Stimulated activated CD4-positive, alpha-beta T cell treated with anti-CD3 and anti-CD28 coated beads, Interleukin-12 subunit alpha, Interleukin-12 subunit beta, amount 100 ng/mL, for 48 hours (primary cell): ENCODE results near the gene PA2G4.
"Not testable (repeated sequence)": the region's sequence is repeated elsewhere in the genome, so short reads cannot be mapped to it uniquely, and the experiment has no call there.

Experiments used
- DNase-seq, 3 donors: peaks; one replicate each; pipeline ENCODE4 v3.0.0-alpha.2; 2020; ENCODE audit warnings: low read depth in 2 of 3, low spot score in 1 of 3

The PA2G4 gene

DNA sequence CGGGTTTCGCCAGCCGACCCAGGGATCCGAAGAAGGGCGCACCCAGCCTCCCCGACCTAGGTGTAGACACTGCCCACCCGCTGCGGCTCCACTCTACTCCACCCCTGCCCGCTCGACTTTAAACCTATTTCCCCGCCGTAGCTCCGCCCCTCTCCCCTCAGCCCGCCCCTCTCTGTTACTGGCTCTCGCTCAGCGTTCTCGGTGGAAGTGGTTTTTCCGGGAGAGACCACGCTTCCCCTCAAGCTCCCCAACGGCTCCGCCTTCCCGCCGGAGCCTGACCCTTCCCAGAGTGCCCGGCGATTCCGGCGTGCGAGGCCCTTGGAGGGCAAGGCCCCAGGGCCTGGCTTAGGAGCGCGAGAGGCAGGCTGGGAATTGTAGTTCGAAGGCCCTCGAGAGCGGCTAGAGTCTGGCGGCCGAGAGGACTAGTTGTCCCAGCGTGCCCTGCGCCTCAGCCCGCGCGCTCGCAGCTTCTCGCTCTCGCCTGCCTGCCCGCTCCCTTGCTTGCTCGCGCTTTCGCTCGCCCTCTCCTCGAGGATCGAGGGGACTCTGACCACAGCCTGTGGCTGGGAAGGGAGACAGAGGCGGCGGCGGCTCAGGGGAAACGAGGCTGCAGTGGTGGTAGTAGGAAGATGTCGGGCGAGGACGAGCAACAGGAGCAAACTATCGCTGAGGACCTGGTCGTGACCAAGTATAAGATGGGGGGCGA is at the start of gene PA2G4:
Gene PA2G4, plus strand, starts transcription at position 451 of the 706 bp plus-strand sequence. Its CDS starts 179 bp downstream, at position 630.
- DNase-seq = peak; percentile 97 to 98 (median 98)

DNA sequence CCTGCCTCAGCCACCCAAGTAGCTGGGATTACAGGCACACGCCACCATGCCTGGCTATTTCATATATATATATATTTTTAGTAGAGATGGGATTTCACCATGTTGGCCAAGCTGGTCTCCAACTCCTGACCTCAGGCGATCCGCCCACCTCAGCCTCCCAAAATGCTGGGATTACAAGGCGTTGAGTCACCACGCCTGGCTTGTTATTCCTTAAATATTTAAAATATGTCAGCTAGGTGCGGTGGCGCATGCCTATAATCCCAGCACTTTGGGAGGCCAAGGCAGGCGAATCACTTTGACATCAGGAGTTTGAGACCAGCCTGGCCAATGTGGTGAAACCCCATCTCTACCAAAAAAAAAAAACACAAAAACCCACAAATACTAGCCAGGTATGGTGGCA is 44.4 kb upstream of the PA2G4 start:
- not testable (repeated sequence) for DNase-seq

DNA sequence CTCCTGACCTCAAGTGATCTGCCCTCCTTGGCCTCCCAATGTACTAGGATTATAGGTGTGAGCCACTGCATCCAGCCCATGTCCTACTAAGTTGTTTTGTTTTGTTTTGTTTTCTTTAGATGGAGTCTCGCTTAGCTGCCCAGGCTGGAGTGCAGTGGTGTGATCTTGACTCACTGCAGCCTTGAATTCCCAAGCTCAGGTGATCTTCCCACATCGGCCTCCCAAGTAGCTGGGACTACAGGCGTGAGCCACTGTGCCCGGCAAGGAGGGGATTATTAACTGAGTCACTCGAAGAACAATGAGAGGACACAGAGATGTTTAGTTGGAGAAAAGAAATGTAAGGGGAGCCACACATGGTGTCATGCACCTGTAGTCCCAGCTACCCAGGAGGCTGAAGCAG is 42.4 kb upstream of the PA2G4 start:
- DNase-seq = no peak

DNA sequence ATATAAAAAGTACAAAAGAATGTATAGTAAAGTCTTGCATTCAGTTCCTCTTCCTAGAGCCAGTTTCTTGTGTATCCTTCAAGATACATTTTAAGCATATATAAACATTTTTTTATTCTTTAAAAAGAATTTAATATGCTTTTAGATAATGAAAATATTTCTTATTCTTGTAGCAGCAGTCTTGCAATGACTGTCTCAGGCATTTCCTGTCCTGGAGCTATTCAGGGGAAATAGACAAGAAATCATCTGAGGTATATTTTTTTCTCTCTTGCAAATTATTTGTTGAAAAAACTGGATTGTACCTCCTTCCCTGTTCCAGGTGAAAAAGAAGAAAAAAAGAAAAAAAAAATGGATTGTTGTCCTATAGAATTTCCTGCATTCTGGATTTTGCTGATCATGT is 41.4 kb upstream of the PA2G4 start:
- no peak for DNase-seq

DNA sequence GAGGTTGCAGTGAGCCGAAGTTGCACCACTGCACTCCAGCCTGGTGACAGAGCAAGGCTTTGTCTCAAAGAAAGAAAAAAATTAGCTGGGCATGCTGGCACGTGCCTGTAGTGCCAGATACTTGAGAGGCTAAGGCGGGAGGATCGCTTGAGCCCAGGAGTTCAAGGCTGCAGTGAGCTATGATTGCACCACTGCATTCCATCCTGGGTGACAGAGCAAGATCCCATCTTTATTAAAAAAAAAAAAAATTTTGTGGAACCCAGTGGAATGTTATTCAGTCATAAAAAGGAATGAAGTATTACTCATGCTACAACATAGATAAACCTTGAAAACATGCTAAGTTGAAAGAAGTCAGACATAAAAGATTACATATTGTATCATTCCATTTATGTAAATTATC is 32.7 kb upstream of the PA2G4 start:
- no peak for DNase-seq

DNA sequence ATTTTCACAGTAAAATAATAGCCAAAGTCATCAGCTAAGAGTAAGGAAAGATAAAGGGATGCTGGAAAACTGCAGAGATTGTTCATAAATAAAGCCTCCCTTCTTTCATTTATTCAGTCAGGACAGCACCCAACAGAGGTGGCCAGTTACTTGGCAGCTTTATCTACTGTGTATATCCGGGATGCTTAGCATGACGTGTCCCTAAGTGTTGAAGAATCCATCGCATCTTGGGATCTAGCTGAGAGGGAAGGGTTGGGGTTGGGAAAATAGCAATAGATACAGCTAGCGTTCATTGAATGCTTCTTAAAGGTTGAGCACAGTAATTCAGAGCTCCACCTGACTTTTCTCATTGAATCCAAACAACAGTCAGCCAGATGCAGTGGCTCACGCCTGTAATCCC is 30.0 kb upstream of the PA2G4 start:
- DNase-seq = no peak

DNA sequence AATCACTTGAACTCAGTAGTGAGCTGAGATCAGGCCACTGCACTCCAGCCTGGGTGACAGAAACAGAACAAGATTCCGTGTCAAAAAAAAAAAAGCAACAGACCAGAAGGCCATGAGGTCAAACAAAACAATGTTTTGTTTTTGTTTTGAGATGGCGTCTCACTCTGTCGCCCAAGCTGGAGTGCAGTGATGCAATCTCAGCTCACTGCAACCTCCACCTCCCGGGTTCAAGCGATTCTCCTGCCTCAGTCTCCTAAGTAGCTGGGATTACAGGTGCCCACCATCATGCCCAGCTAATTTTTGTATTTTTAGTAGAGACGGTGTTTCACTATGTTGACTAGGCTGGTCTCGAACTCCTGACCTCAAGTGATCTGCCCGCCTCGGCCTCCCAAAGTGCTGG is 26.4 kb upstream of the PA2G4 start:
- DNase-seq = not testable (repeated sequence)

DNA sequence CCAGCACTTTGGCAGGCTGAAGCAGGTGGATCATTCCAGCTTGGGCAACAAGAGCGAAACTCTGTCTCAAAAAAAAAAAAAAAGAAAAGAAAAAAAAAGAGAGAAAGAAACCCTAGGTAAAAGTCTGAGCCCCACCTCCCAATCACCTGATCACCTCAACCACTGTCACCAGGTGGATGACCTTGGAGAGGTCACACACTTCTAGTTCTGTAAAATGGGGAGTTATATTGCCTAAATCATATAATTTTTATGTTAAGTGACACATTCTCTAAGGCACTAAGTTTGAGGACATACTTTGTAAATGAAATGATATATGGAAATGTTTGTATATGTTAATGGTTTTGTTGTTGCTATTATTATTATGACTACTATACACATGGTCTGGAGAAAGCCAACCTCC is 25.9 kb upstream of the PA2G4 start:
- DNase-seq = no peak

DNA sequence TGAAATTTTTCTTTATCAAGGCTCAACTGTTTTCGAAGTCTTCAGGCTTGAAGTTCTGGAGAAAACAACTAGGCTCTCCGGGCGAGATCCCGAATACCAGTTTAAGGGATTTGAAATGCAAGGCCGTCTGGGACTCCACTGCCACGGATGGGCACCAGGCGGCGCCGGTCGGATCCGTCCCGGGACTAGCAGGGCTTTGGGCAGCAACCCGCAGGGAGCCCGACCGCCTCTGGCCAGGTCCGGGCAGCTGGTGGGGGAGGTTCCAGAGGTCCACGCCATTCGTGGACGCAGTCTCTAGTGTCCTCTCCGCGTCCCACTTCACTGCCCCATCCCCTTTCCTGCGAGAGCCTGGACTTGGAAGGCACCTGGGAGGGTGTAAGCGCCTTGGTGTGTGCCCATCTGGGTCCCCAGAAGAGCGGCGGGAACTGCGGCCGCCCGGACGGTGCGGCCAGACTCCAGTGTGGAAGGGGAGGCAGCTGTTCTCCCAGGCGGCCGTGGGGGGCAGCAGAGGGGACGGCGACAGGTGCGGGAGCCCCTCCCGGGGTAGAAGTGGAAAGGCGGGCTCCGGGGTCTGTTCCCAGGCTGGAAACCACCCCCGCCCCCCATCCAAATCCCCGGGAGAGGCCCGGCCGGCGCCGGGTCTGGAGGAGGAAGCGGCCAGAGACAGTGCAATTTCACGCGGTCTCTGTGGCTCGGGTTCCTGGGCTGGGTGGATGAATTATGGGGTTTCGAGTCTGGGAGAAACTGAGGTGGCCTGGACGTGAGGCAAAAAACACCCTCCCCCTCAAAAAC is 25.2 kb upstream of the PA2G4 start:
- DNase-seq = peak; percentile 11 to 52 (median 48)

DNA sequence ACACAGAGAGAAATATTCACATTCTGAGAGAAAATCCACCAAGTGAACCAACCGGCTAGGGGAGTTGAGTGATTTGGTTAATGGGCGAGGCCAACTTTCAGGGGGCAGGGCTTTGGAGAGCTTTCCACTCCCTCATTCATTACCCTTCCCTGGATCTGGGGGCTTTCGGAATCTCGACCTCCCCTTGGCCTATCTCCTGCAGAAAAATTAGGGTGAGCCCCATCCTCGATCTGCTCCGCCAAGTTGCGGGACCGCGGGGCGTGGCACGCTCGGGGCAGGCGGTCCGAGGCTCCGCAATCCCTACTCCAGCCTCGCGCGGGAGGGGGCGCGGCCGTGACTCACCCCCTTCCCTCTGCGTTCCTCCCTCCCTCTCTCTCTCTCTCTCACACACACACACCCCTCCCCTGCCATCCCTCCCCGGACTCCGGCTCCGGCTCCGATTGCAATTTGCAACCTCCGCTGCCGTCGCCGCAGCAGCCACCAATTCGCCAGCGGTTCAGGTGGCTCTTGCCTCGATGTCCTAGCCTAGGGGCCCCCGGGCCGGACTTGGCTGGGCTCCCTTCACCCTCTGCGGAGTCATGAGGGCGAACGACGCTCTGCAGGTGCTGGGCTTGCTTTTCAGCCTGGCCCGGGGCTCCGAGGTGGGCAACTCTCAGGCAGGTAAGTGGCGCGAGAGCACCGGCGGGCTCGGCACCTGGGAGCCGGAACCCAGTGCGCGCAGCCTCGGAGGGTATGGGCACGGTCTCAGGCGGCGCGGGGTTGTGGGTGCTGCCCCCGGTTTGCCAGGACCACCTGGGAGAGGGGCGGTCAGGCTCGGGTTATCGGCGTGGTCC is 24.4 kb upstream of the PA2G4 start, which contains the start of gene ERBB3:
Gene ERBB3, plus strand, starts transcription at position 443 of the 833 bp plus-strand sequence. Its CDS starts 136 bp downstream, at position 579.
- DNase-seq = peak; percentile 37 to 69 (median 43)

DNA sequence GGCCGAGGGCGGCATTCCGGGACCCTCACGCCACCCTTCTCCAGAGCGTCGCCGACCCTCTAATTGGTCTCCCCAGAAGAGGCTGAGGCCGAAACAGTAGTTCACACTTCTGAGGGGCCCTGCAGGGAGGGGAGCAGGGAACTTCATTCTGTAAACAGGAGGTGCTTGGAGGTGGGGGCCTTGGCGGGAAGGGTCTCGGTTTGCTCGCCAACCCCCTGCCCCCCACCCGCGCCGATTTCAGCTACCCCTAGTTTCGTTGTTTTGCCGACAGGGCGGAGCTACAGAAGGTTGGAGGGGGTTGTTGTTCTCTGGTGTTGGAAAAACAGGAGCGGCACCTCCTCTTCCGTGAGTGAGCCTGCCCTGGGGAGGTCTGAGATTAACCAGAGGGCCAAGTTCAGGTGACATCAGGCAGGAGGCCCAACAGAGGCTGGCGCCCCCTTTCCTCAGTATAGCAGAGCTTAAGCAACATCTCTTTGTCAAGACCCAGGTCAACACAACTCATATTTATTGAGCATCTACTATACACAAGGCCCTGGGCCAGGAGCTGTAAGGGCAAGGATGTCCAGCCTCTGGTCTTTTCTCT is 23.7 kb upstream of the PA2G4 start:
- no peak for DNase-seq

DNA sequence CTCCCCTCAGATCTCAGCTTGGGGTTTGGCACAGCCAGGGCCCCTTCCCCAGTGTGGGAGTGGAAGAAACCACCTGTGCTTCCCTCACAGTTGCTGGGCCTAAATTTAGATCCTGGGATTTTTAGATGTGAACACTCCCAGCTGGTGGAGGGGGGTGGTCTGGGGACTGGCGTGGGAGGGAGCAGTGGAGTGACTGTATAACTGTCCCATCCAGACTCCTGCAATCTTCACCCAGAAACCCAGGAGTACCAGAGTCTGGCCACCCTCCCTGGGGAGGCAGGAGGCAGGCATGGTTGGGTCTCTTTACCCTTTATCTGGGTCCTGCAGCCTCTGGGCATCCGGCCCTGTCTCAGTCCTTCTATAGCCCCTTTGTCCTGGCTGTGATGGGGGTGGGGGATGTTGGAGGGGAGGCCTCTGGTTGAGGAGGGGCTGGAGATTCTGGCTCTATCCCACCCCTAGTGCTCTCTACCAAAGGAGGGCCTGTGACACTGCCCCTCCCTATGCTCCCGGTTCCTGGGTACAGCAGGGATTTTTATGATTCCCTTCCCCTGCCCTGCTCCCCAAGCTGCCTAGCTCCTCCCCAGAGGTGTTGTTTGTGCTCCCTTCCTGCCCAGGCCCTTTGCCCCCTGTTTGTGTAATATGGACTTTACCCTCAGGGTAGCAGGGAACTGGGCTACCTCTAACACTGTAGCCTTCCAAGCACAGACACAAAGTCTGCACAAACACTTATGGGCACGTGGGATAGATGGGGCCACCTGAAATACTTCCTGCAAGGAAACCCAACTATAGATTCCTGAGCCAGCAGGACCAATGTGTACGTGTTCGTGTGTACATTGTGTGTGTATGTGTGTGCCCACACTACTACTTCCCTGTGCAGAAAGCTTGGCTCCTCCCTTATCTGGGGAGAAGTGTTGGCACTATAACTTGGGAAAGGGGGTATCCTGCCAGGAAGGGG is 22.7 kb upstream of the PA2G4 start:
- no peak for DNase-seq

DNA sequence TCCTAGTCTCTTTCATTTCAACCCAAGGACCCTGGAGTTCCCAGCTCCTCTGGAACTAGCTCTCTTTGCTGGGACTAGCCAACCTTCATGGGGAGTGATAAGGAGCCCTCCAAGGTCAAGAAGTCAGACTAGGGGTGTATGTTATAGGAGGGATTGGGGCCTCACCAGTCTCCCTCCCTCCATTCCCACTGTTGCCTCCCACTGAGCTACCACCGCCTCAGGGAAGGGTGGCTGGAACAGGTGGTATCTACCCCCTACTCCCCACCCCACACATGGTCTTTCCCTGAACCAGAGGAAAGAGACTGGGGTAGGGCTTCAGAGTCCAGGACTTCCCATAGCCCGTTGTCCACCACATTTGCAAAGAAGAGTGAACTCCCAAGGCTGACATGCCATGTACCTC is 22.0 kb upstream of the PA2G4 start:
- no peak for DNase-seq

DNA sequence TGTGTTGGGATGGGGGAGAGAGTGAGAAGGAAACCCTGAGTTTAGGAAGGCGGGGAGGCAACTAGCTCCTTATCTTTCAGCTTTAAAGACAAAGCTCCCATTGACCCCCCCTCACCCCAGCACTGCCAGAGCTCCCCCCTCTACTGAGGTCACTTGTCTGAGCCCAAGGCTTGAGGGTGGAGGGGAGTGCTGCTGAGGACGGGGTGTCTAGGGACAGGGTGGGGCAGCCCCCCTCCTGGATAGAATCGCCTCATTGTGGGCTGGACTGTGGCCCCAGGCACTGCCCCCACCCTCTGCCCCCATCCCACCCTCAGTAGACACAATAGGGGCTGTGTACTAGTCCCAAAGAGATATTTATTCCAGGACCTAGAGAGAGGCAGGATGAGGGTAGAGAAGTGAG is 21.4 kb upstream of the PA2G4 start:
- DNase-seq = no peak

DNA sequence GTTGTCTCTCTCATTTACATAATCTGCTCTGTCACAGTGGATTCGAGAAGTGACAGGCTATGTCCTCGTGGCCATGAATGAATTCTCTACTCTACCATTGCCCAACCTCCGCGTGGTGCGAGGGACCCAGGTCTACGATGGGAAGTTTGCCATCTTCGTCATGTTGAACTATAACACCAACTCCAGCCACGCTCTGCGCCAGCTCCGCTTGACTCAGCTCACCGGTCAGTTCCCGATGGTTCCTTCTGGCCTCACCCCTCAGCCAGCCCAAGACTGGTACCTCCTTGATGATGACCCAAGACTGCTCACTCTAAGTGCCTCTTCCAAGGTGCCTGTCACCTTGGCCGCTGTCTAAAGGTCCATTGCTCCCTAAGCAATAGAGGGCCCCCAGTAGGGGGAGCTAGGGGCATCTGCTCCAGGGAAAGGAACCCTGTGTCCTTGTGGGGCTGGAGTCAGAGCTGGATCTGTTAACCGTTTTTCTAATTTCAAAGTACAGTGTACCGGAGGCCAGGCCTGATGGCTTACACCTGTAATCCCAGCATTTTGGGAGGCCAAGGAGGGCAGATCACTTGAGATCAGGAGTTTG is 19.3 kb upstream of the PA2G4 start:
- DNase-seq = peak in 2 of 3 donors; percentile 16 to 20

DNA sequence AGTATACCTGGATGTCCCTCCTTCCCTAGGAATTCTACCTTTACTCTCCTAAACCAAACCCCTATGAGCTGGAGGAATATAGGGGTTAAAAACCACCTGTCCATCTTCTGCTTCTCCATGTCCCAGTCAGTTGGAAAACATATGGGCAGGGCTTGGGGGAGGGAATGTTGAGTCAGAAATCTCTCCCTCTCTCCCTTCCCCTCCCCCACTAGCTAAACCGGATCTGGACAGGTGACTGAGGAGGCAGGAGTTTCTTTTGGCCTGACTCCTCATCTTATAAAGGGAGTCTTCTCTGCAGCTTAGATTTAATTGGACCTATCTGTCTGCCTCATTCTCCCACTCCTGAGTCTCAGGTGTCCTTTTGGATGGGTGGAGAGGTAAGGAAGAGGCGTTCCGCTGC is 18.3 kb upstream of the PA2G4 start:
- DNase-seq = no peak

DNA sequence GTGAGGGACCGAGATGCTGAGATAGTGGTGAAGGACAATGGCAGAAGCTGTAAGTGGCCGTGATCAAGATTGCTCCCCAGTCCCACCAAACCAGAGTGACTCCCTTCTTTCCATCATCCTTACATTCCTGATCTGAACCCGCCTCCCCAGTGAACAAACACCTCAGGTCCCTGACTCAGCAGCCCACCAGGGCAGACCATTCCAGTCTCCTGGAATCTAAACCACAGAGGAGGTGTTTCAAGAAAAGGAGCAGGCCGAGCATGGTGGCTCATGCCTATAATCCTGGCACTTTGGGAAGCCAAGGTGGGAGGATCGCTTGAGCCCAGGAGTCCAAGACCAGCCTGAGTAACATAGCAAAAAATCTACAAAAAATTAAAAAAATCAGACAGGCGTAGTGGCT is 17.8 kb upstream of the PA2G4 start:
- no peak for DNase-seq

DNA sequence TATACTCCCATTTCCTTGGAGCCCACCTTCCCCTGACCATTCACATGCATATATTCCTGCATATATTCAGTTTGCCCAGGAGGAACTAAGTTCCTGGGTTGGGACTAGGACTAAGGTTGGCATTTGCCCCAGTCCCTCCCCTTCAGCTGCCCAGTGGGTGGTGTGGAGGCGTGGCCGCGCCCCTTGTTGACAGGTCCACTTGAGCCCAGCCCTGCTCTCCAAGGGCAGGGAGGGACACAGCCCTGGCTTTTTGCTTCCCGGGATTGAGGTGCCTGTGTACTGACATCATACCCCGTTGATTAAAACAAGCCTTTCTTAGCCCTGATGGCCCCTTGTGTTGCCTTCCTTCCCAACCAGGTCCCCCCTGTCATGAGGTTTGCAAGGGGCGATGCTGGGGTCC is 17.1 kb upstream of the PA2G4 start:
- no peak for DNase-seq

DNA sequence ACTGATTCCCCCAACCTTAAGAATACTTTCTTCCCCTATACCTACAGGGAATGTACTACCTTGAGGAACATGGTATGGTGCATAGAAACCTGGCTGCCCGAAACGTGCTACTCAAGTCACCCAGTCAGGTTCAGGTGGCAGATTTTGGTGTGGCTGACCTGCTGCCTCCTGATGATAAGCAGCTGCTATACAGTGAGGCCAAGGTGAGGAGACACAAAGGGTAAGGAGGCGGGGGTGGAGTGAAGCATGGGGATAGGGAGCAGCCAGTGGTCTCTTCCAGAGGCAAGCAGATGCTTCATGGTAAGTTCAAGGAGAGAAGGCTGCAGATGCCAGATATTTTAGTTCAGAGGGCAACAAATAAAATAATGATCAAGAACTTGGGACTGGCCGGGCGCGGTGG is 6.6 kb upstream of the PA2G4 start:
- no peak for DNase-seq

DNA sequence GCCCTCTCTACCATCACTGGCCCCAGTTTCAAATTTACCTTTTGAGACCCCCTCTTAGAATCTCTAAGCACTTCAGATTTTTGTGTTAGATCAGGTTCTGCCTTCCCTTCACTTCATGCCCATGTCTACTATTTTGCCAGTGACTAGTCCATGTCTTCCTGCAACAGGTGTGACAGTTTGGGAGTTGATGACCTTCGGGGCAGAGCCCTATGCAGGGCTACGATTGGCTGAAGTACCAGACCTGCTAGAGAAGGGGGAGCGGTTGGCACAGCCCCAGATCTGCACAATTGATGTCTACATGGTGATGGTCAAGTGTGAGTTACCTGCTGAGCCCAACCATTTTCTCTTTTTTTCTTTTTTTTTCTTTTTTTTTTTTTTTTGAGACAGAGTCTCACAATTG is 5.8 kb upstream of the PA2G4 start:
- no peak for DNase-seq
